H1 (cell line): ENCODE measurements around the gene FIP1L1.

Experiments
- BCL11A ChIP-seq, 2 experiments: IDR thresholded peaks; one replicate each; pipeline ENCODE4 v1.6.1; 2011; ENCODE audit warnings: low read depth in 2 of 2, low read length in 2 of 2, mild to moderate bottlenecking in 2 of 2
- CREB1 ChIP-seq: IDR thresholded peaks from 2 replicates; pipeline ENCODE4 v1.6.1; 2012; ENCODE audit warnings: inconsistent platforms
- CTCF ChIP-seq, 3 experiments: IDR thresholded peaks; 1 replicate in 2 of 3; 2 replicates in 1 of 3; pipeline versions ENCODE4 v1.5.1 to v1.6.1; 2011; ENCODE audit warnings: low read length in 3 of 3, mild to moderate bottlenecking in 3 of 3, inconsistent platforms in 2 of 3, low read depth in 1 of 3, moderate library complexity in 1 of 3; ENCODE audit not compliant: insufficient read depth in 1 of 3; ENCODE audit errors: control extremely low read depth in 1 of 3
- POLR2A ChIP-seq, 2 experiments: IDR thresholded peaks; 1 replicate in 1 of 2; 2 replicates in 1 of 2; pipeline ENCODE4 v1.6.1; 2011; ENCODE audit warnings: low read depth in 2 of 2, low read length in 2 of 2, mild to moderate bottlenecking in 2 of 2; ENCODE audit errors: control extremely low read depth in 1 of 2
- ZNF274 ChIP-seq: IDR thresholded peaks from 2 replicates; pipeline ENCODE4 v1.7.0; 2012; ENCODE audit warnings: low read length, borderline replicate concordance; ENCODE audit errors: extremely low read depth

DNA sequence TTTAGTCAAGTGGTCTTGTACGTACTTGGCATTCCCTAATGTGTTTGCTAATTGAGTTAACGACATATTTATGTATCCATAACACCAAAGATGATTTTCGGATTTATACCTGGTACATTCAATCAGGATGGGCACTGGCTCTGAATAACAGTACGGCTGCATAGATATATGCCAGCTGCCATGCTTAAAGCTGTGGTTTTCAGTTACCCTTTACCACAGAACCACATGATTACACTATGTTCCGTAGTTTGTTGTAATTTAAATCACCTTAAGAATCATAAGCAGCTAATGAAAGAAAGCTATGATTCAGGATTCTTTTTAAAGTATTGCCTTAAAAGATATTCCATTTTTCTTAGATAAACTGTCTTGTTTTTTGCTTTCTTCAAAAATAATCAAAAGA is 53.6 kb downstream of the FIP1L1 start:
- TF ChIP-seq CREB1 (no peak), ZNF274 (no peak), POLR2A (IDR thresholded peaks at IDR 0.05; ENCODE audit: control extremely low read depth in 1 of 2, low read depth in 2 of 2, low read length in 2 of 2) (no peak), BCL11A (IDR thresholded peaks at IDR 0.05; ENCODE audit: low read depth in 2 of 2, low read length in 2 of 2) (no peak), CTCF (IDR thresholded peaks at IDR 0.05; ENCODE audit: control extremely low read depth in 1 of 3, insufficient read depth in 1 of 3, low read depth in 1 of 3, low read length in 3 of 3) (no peak)
